Colonic mucosa (tissue), 4 donors: ENCODE data around the gene SYTL3. TPM values are rescaled to one million over a fixed set of nuclear protein-coding genes. Genes with fewer than 3 reads are reported as not detected.

Experiments used
- DNase-seq: peaks from one replicate; pipeline ENCODE4 v3.0.0-alpha.2; 2020
- H3K27ac ChIP-seq: fragments of 200-600 bp; one replicate; pipeline ENCODE4 v1.8.0; 2021
- H3K27me3 ChIP-seq: fragments of 200-600 bp; one replicate; pipeline ENCODE4 v1.8.0; 2021
- H3K36me3 ChIP-seq: fragments of 200-600 bp; one replicate; pipeline ENCODE4 v1.8.0; 2021
- H3K4me1 ChIP-seq: fragments of 200-600 bp; one replicate; pipeline ENCODE4 v1.8.0; 2021; ENCODE audit warnings: mild to moderate bottlenecking
- H3K4me3 ChIP-seq: fragments of 200-600 bp; one replicate; pipeline ENCODE4 v1.8.0; 2021
- H3K9ac ChIP-seq, 2 donors: one replicate each; pipeline ENCODE4 v1.7.0; 2013; ENCODE audit warnings: control low read depth in 2 of 2, low read depth in 2 of 2, low read length in 2 of 2
- H3K9me3 ChIP-seq: fragments of 200-600 bp; one replicate; pipeline ENCODE4 v1.8.0; 2021
- intact Hi-C: fragments of 100-400 bp; cut with DNase I; formaldehyde crosslinking; loops from one replicate; pipeline ENCODE4 v1.14.1; 2022
- total RNA-seq, 2 donors: library from RNA; stranded (reverse); fragmentation: NEBNext Ultra II Directional in 1 of 2; extraction: Animal tissue kit (Norgen Biotek cat#: 25700) in 1 of 2; gene quantifications; one replicate each; pipeline ENCODE4 v1.2.1, GENCODE V29; 2021
- TF ChIP-seq, protein P1 (sequence below): fragments of 200-600 bp; IDR thresholded peaks from one replicate; pipeline ENCODE4 v1.8.0; 2022; ENCODE audit warnings: antibody characterized with exemption, mild to moderate bottlenecking
- donor health status: healthy.
- donor health status: DM: no; HTN: no; CAD: no.
- donor health status: DM: no; HTN: no; CAD: no.

SYTL3 gene
- total RNA-seq, 2 donors from 2014 or later = 1.1 to 3.1 TPM

DNA sequence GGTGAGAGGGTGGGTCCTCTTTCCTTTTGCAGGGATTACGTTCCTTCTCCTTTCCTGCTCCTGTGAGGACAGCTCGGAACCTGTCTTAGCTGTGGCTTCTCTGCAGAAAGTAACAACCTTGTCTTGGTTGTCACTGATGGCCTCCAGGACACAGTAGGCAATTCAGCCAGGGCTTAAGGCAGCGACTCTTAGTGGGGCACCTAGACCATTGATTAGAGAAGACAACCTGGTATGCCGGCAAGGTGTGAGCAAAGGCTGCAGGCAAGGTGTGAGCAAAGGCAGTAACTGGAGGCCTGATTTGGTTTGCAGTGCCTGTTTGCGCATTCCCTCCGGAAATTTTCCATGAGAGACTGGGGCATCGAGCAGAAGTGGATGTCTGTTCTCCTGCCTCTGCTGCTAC lies 42.9 kb upstream of the SYTL3 start:
- Histone ChIP-seq H3K4me1 (no peaks in the 10 kb centered on the region), H3K9ac (no peak overlapping the region), H3K27me3 (no peaks in the 10 kb centered on the region), H3K4me3 (no peak overlapping the region), H3K27ac (no peak overlapping the region), H3K36me3 (peaks cover 12% of the 10 kb centered on the region), H3K9me3 (no peaks in the 10 kb centered on the region)
- TF ChIP-seq, protein P1, sequence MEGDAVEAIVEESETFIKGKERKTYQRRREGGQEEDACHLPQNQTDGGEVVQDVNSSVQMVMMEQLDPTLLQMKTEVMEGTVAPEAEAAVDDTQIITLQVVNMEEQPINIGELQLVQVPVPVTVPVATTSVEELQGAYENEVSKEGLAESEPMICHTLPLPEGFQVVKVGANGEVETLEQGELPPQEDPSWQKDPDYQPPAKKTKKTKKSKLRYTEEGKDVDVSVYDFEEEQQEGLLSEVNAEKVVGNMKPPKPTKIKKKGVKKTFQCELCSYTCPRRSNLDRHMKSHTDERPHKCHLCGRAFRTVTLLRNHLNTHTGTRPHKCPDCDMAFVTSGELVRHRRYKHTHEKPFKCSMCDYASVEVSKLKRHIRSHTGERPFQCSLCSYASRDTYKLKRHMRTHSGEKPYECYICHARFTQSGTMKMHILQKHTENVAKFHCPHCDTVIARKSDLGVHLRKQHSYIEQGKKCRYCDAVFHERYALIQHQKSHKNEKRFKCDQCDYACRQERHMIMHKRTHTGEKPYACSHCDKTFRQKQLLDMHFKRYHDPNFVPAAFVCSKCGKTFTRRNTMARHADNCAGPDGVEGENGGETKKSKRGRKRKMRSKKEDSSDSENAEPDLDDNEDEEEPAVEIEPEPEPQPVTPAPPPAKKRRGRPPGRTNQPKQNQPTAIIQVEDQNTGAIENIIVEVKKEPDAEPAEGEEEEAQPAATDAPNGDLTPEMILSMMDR = no peak
- intact Hi-C loops = no loop called here
- DNase-seq = no peak

- Histone ChIP-seq H3K9ac (no peak overlapping the region), H3K4me1 (no peaks in the 10 kb centered on the region), H3K9me3 (no peaks in the 10 kb centered on the region), H3K36me3 (peaks cover 12% of the 10 kb centered on the region), H3K27me3 (no peaks in the 10 kb centered on the region), H3K4me3 (no peak overlapping the region), H3K27ac (no peak overlapping the region)
- TF ChIP-seq, protein P1 = no peak
- intact Hi-C loops = no loop called here
- DNase-seq = no peak
Observed at GRCh38 chr6:158607411-158608170, 42.3 kb upstream of the SYTL3 start.

GRCh38 chr6:158608221-158608620 lies 41.6 kb upstream of the SYTL3 start:
- Histone ChIP-seq H3K27me3 (no peaks in the 10 kb centered on the region), H3K36me3 (peaks cover 12% of the 10 kb centered on the region), H3K4me3 (no peak overlapping the region), H3K9ac (no peak overlapping the region), H3K4me1 (no peaks in the 10 kb centered on the region), H3K27ac (no peak overlapping the region), H3K9me3 (no peaks in the 10 kb centered on the region)
- intact Hi-C loops = no loop called here
- TF ChIP-seq, protein P1 = no peak
- no peak for DNase-seq

- Histone ChIP-seq H3K27ac (no peak overlapping the region), H3K9ac (no peak overlapping the region), H3K36me3 (peaks cover 12% of the 10 kb centered on the region), H3K4me1 (no peaks in the 10 kb centered on the region), H3K4me3 (no peak overlapping the region), H3K9me3 (no peaks in the 10 kb centered on the region), H3K27me3 (no peaks in the 10 kb centered on the region)
- TF ChIP-seq, protein P1 = no peak
- DNase-seq = peak; percentile 12
- intact Hi-C loops = no loop called here
Observed at GRCh38 chr6:158609455-158610155, 40.2 kb upstream of the SYTL3 start.

DNA sequence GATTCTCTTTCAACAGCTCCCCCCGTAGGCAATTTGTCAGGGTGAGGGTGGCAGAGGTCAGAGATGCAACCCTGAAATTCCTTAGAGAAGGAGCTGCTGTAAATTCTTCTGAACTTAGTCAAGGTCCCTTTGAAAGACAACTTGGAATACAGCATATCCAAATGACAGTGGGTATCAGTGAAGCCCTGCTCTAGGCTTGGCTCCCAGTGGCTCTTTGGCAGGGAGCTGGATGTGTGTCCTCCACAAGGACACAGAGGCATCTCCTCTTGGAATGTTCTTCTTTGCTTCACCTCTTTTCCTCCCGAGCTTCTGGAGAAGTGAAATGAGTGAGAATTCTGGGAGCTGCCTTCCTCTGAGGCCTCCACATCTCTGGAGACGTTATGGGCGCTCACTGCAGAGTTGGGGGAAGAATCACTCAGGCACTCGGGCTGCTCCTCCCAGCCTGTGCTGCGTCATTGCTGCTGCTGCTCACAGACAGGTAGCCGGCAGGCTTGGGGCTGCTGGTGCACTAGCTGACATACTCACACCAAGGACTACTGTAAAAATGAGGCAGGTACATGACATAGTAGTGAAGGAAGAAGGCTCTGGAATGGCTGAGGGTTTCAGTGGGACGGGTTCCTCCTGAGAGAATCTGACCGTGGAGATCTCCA lies 39.4 kb upstream of the SYTL3 start:
- intact Hi-C loops = no loop called here
- peak; percentile 10 for DNase-seq
- Histone ChIP-seq H3K36me3 (peaks cover 12% of the 10 kb centered on the region), H3K27ac (no peak overlapping the region), H3K4me1 (no peaks in the 10 kb centered on the region), H3K9me3 (no peaks in the 10 kb centered on the region), H3K27me3 (no peaks in the 10 kb centered on the region), H3K4me3 (no peak overlapping the region), H3K9ac (no peak overlapping the region)
- TF ChIP-seq, protein P1 = no peak
